Endothelial cell of umbilical vein (primary cell): ENCODE measurements around the gene EFNA2. TPM values are rescaled to one million over a fixed set of nuclear protein-coding genes. Genes with fewer than 3 reads are reported as not detected.

Source experiments
- BruUV-seq: library from RNA; stranded (reverse); fragments of 400-500 nt; replicated peaks from 2 replicates; lab custom pipeline; 2021; lab: Mats Ljungman, UMichigan
- CTCF ChIA-PET: fragments of 300-600, 350-600 bp; sonication (Branson Sonifier 250); formaldehyde crosslinking; loops from one replicate; lab custom pipeline; 2021; ENCODE audit warnings: antibody characterized with exemption, inconsistent platforms; lab: Charles Lee
- POLR2A ChIA-PET: fragments of 300-600, 350-600 bp; sonication (Branson Sonifier 250); formaldehyde crosslinking; loops from one replicate; lab custom pipeline; 2021; ENCODE audit warnings: antibody characterized with exemption, inconsistent platforms; lab: Charles Lee
- DNase-seq: peaks from one replicate; pipeline ENCODE4 v3.0.0-alpha.2; 2011; ENCODE audit warnings: low read depth, low spot score
- FAIRE-seq: peaks from 2 replicates; lab custom pipeline; 2011; peaks lifted over from hg19 to GRCh38; lab: Jason Lieb, UNC
- H2AFZ ChIP-seq: 2 replicates; pipeline ENCODE4 v1.6.0; 2012; ENCODE audit warnings: low read depth, low read length, control low read depth, inconsistent platforms
- H3K27ac ChIP-seq: 2 replicates; pipeline ENCODE4 v1.5.1; 2011; ENCODE audit warnings: low read depth, mild to moderate bottlenecking, control low read depth, low read length, moderate library complexity; ENCODE audit not compliant: insufficient read depth
- H3K27me3 ChIP-seq, 2 experiments: 2 replicates each; pipeline versions ENCODE4 v1.6.0 to v1.6.1; 2011; ENCODE audit warnings: low read length in 2 of 2, mixed read lengths in 1 of 2; ENCODE audit not compliant: control insufficient read depth in 2 of 2, insufficient read depth in 2 of 2
- H3K36me3 ChIP-seq, 2 experiments: 2 replicates in 1 of 2; 3 replicates in 1 of 2; pipeline ENCODE4 v1.5.1; 2011; ENCODE audit warnings: low read length in 2 of 2, mild to moderate bottlenecking in 1 of 2, moderate library complexity in 1 of 2; ENCODE audit not compliant: control insufficient read depth in 2 of 2, insufficient read depth in 2 of 2; ENCODE audit errors: extremely low read depth in 1 of 2
- H3K4me1 ChIP-seq: 3 replicates; pipeline ENCODE4 v1.5.1; 2011; ENCODE audit warnings: mild to moderate bottlenecking, low read length; ENCODE audit not compliant: control insufficient read depth, insufficient read depth; ENCODE audit errors: extremely low read depth
- H3K4me2 ChIP-seq: 2 replicates; pipeline ENCODE4 v1.6.1; 2011; ENCODE audit warnings: low read length, control low read depth, mixed read lengths; ENCODE audit not compliant: insufficient read depth
- H3K4me3 ChIP-seq, 3 experiments: fragments of 200-600 bp in 1 of 3; sonication (generic), shearing (Covaris generic) in 1 of 3; replicated peaks in 1 of 3; 2 replicates each; pipeline ENCODE4 v1.5.1; 2011 to 2016; ENCODE audit warnings: control low read depth in 3 of 3, low read length in 3 of 3, mild to moderate bottlenecking in 2 of 3, inconsistent platforms in 1 of 3, low read depth in 1 of 3, moderate library complexity in 1 of 3; ENCODE audit not compliant: insufficient read depth in 1 of 3
- H3K79me2 ChIP-seq: 2 replicates; pipeline ENCODE4 v1.6.0; 2012; ENCODE audit warnings: low read length, inconsistent platforms; ENCODE audit not compliant: control insufficient read depth, insufficient read depth
- H3K9ac ChIP-seq: replicated peaks from 2 replicates; pipeline ENCODE3; 2011; ENCODE audit warnings: low read length, control low read depth; ENCODE audit not compliant: insufficient read depth; ENCODE audit errors: extremely low read depth
- H3K9me1 ChIP-seq: replicated peaks from 3 replicates; pipeline ENCODE4 v1.6.0; 2011; ENCODE audit warnings: mild to moderate bottlenecking, low read length; ENCODE audit not compliant: control insufficient read depth, insufficient read depth; ENCODE audit errors: extremely low read depth
- H3K9me3 ChIP-seq: replicated peaks from 2 replicates; pipeline ENCODE4 v1.5.1; 2012; ENCODE audit warnings: low read length, inconsistent platforms; ENCODE audit not compliant: control insufficient read depth, insufficient read depth
- H4K20me1 ChIP-seq: replicated peaks from 2 replicates; pipeline ENCODE3; 2011; ENCODE audit warnings: mild to moderate bottlenecking, low read length; ENCODE audit not compliant: control insufficient read depth, insufficient read depth; ENCODE audit errors: extremely low read depth
- EZH2 ChIP-seq: IDR thresholded peaks from 2 replicates; pipeline ENCODE4 v1.6.1; 2012; ENCODE audit warnings: borderline replicate concordance, low read depth, mild to moderate bottlenecking, moderate library complexity, low read length, inconsistent platforms; ENCODE audit not compliant: severe bottlenecking
- FOS ChIP-seq: IDR thresholded peaks from 2 replicates; pipeline ENCODE4 v1.6.1; 2011; ENCODE audit warnings: mild to moderate bottlenecking, low read length, moderate library complexity, borderline replicate concordance; ENCODE audit not compliant: insufficient read depth
- GATA2 ChIP-seq: IDR thresholded peaks from 2 replicates; pipeline ENCODE4 v1.7.0; 2011; ENCODE audit warnings: low read depth, mild to moderate bottlenecking, moderate library complexity, mixed read lengths, low read length; ENCODE audit not compliant: insufficient read length, insufficient read depth
- JUN ChIP-seq: IDR thresholded peaks from 2 replicates; pipeline ENCODE4 v1.6.1; 2011; ENCODE audit warnings: borderline replicate concordance, low read depth; ENCODE audit not compliant: insufficient read length, insufficient read depth
- MYC ChIP-seq: IDR thresholded peaks from one replicate; pipeline ENCODE4 v1.6.1; 2011; ENCODE audit warnings: mild to moderate bottlenecking, low read depth, low read length
- POLR2A ChIP-seq: IDR thresholded peaks from 2 replicates; pipeline ENCODE4 v1.6.1; 2012; ENCODE audit warnings: low read depth, mild to moderate bottlenecking, control low read depth, low read length
- POLR2AphosphoS5 ChIP-seq: IDR thresholded peaks from 2 replicates; pipeline ENCODE4 v1.6.1; 2012; ENCODE audit warnings: low read depth, mild to moderate bottlenecking, control low read depth, low read length, moderate library complexity; ENCODE audit not compliant: insufficient read depth
- dilution Hi-C: fragments of 300-500 bp; cut with MboI; formaldehyde crosslinking; loops from one replicate; pipeline ENCODE4 v1.15.0; 2019; ENCODE audit warnings: low sequenced_read_pairs; ENCODE audit not compliant: extremely low pct_ligation_motif_present
- intact Hi-C: fragments of 100-400 bp; cut with micrococcal nuclease; formaldehyde crosslinking; loops from one replicate; pipeline ENCODE4 v1.10.0; 2022
- polyA plus RNA-seq, 4 experiments: library from polyadenylated mRNA; depleted of rRNA in 3 of 4; stranded (reverse) in 3 of 4; unstranded in 1 of 4; fragments of >200 nt; gene quantifications; 2 replicates each; pipeline versions ENCODE4 v1.2.1 to v1.2.3, GENCODE V29; 2011 to 2012; ENCODE audit warnings: missing spikeins in 1 of 4
- total RNA-seq: library from RNA; stranded (reverse); gene quantifications from 2 replicates; pipeline ENCODE4 v1.2.3, GENCODE V29; 2021
- TF ChIP-seq, protein P1 (sequence below): IDR thresholded peaks from 2 replicates; pipeline ENCODE4 v1.6.1; 2011; ENCODE audit not compliant: insufficient read depth, insufficient read length
- TF ChIP-seq, protein P2 (sequence below), 2 donors: IDR thresholded peaks; 1 replicate in 1 of 2; 2 replicates in 1 of 2; pipeline ENCODE4 v1.5.1; 2011; ENCODE audit warnings: low read length in 2 of 2, mild to moderate bottlenecking in 2 of 2, moderate library complexity in 2 of 2, control low read depth in 1 of 2, inconsistent platforms in 1 of 2, low read depth in 1 of 2; ENCODE audit not compliant: insufficient read depth in 1 of 2; ENCODE audit errors: extremely low read depth in 1 of 2

EFNA2 gene
- total and polyA plus RNA-seq, 2 donors (not counting 3 experiments of a cell fraction or from before 2014, with no cell fraction given) = 0.52 to 1.1 TPM

DNA sequence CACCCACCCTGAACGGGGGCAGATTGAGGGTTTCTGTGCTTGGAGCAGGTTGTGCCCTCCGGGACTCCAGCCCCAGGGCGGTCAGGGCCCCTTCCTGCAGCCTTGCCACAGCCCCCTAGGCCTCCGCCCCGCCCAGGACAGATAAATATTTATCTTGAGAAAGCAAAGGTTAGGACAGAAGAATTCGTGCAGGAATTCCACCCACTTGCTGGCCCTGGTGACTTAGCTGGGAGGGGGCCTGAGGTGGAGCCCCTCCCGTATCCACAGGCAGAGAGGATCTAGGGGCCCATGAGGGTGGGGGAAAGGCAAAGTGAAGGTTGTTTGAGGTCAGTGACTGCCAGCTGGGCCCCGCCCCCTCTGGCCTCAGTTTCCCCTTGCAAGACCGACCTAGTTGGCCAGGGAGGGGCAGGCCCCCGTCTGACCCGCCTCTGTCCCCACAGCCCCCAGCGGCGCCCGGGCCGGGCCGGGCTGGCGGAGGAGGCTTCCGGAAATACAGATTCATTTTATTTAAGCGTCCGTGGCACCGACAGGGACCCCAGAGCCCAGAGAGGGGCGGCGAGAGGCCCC lies 32.1 kb upstream of the EFNA2 start:
- peak overlapping the region; percentile 5 to 85 (median 13) for H3K4me3 ChIP-seq
- ChIA-PET CTCF (interaction anchor here (0.7 to 2.2 kb wide), 4 partner anchors 8 to 16 kb away, joined by 3 to 89 read pairs (median 27); partner anchors contain the start of gene CIRBP), POLR2A (interaction anchor here (0.5 to 2.2 kb wide), 6 partner anchors 8 to 151 kb away, joined by 3 to 34 read pairs (median 8); partner anchors contain the start of gene CIRBP)
- intact Hi-C loops = no loop called here
- BruUV-seq = no TSS peak
- peaks cover 29% of the 10 kb centered on the region for H3K4me1 ChIP-seq
- DNase-seq (no peak), FAIRE-seq (no peak)
- H3K9me3 ChIP-seq = no peaks in the 10 kb centered on the region
- H3K36me3 ChIP-seq = peaks cover 29 to 36% of the 10 kb centered on the region in 2 experiments
- H3K9me1 ChIP-seq = no peaks in the 10 kb centered on the region
- H3K27ac ChIP-seq = peak overlapping the region; percentile 90
- H2AFZ ChIP-seq = no peak overlapping the region
- H4K20me1 ChIP-seq = no peaks in the 10 kb centered on the region
- no peak for TF ChIP-seq GATA2
- TF ChIP-seq MYC = no peak
- TF ChIP-seq FOS = no peak
- TF ChIP-seq, protein P1, sequence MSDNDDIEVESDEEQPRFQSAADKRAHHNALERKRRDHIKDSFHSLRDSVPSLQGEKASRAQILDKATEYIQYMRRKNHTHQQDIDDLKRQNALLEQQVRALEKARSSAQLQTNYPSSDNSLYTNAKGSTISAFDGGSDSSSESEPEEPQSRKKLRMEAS = no peak
- no peak for TF ChIP-seq POLR2AphosphoS5
- no peak for TF ChIP-seq POLR2A
- TF ChIP-seq JUN = no peak
- TF ChIP-seq, protein P2, sequence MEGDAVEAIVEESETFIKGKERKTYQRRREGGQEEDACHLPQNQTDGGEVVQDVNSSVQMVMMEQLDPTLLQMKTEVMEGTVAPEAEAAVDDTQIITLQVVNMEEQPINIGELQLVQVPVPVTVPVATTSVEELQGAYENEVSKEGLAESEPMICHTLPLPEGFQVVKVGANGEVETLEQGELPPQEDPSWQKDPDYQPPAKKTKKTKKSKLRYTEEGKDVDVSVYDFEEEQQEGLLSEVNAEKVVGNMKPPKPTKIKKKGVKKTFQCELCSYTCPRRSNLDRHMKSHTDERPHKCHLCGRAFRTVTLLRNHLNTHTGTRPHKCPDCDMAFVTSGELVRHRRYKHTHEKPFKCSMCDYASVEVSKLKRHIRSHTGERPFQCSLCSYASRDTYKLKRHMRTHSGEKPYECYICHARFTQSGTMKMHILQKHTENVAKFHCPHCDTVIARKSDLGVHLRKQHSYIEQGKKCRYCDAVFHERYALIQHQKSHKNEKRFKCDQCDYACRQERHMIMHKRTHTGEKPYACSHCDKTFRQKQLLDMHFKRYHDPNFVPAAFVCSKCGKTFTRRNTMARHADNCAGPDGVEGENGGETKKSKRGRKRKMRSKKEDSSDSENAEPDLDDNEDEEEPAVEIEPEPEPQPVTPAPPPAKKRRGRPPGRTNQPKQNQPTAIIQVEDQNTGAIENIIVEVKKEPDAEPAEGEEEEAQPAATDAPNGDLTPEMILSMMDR (IDR thresholded peaks at IDR 0.05; ENCODE audit: extremely low read depth in 1 of 2, insufficient read depth in 1 of 2, low read depth in 1 of 2, low read length in 2 of 2) = no peak
- TF ChIP-seq EZH2 = no peak
- peaks cover 63% of the 10 kb centered on the region for H3K79me2 ChIP-seq
- H3K27me3 ChIP-seq = no peaks in the 10 kb centered on the region
- H3K4me2 ChIP-seq = peak overlapping the region; percentile 66
- H3K9ac ChIP-seq = peak overlapping the region; percentile 65
- dilution Hi-C loops = no loop called here
